Astrocyte of the hippocampus (primary cell): ENCODE data around the gene IFNLR1.

Experiments used
- DNase-seq: peaks from one replicate; pipeline ENCODE4 v3.0.0; 2011; ENCODE audit warnings: low read depth, low spot score

Gene IFNLR1

DNA sequence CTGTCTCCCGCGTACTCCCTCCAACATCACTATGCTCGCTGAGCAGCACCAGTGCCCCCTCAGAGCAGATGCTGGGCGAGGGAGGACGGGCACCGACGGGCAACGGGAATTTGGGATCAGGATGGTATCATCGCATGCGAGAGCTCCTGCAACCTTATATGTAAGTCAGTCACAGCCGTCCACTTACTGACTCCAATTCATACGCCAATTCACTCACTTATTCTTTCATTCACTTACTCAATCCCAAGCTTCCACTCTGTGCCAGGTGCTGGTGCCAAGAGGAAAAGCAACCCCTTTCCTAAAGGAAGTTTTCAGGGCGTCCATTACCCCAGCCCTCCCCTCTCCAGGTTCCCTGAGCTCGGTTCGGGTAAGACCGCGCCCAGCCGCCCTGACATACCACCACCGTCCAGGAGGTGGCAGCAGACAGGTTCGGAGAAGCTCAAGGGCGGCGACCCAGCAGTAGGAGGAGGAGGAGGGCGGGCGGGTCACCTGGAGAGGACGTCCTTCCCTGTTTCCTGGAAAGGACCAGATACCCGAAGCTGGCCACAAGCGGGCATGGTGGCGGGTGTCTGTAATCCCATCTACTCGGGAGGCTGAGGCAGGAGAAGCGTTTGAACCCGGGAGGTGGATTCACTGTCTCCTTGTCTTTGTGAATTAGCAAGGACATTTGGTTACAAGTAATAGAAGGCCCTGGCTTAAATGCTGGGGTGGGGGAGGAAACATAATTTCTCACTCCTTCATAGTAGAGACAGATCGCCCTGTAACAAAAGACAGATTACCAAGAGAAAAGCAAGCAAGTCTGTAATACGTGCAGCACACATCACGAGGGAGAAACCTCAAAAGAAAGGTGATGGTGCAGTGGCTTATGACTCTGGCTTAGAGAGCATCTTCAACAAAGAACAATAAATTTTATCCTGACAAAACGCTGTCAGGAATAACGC, 36.6 kb downstream of the IFNLR1 start:
- DNase-seq = peak; percentile 91

DNA sequence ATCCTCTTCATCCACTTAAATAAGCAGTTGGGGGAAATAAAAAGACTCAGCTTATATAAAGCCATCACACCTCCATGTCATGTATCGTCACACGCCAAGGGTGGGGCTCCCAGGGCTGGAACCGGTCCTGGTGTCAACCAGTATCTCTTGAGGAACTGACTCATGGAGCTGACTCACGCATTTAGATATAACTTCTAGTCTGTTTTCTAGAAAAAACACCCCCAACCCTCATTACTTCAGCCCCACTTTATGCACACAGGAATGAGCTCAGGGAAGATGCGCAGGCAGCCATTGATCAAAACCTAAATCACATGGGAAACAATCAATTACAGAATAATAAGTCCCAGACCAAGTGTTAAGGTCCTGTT, 37.2 kb downstream of the IFNLR1 start:
- peak; percentile 22 for DNase-seq

DNA sequence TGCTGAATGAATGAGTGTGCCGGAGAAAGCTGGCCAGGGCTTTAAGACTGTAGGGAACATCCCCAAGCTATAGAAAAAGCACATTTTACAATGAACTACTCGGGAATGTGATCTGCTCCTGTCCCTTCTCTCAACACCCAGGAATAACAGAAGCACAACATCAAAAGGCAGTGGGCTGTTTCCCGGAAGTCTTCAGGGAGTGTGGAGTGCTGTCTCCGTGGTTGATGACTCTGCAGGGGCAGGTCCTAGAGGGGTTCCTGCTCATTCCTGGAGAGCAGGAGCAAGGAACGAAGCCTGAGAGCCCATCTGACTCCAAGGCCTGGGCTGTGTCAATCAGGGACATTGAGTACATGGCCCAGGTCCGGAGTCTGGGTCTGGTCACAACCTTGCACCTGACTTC, 39.3 kb downstream of the IFNLR1 start:
- no peak for DNase-seq

DNA sequence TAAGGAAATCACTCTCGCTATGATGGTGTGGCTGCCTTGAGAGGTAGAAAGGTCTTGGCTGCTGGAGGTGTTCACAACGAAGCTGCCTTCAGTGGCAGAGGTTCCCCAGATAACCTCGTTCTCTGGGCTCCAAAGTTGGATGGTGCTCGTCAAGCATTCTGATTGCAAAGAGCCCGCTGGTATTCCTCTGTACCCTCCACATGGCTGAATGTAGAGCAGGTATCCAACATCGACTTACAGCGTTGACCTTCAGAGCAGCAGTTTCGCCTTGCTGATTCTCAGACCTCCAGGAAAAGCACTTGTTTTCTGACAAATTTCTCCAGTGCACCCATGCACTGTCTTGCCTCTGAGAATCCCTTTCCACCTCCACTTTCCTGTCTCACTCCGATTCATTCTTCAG, 39.9 kb downstream of the IFNLR1 start:
- no peak for DNase-seq

DNA sequence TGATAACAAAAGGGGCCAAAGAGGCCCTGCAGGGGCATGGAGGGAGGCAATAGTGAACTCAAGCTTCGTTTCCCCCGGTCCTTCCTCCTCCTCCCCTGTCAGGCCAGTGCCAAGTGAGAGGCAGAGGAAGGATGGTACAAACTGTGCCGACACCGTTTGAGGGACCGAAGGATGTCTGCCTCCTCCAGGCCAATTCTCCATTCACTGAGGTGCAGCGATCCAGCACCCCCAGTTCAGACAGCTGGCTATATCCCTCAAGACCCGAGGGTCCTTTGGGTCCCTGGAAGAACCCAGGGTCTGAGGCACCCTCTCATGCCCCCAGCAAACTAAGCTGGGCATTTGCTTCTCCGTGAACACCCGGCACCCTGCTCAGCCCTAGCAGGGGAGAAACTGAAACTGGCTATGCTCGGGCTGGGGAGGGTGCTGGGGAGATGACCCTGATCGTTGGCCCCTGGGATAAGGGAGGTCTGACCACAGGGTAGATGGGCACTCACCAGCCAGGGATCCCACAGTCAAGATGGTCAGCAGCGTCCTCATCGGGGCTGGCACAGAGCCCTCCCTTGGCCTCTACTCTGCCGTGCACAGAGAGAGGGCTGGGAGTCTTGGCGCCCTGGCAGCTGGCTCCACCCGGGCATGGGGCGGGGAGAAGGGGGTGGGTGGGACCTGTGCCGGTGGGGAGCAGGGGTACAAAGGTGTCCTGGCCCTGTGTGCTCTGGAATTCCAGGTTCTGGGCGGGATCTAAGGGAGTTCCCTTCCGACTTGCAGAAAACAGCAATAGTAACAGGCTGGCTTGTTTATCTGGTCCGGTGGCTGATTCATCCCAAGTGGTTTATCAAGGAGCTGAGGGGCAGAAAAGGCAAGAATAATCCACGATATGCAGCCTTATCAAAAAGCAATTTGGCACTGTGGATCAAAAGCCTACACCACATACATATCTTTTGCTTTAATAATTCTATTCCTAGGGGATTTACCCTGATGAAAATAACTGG, 44.2 kb downstream of the IFNLR1 start, which contains the start of gene IL22RA1:
Gene IL22RA1 (minus strand): TSS at position 595 of the 989 bp plus-strand sequence. CDS start 58 bp downstream, at position 537.
- no peak for DNase-seq

DNA sequence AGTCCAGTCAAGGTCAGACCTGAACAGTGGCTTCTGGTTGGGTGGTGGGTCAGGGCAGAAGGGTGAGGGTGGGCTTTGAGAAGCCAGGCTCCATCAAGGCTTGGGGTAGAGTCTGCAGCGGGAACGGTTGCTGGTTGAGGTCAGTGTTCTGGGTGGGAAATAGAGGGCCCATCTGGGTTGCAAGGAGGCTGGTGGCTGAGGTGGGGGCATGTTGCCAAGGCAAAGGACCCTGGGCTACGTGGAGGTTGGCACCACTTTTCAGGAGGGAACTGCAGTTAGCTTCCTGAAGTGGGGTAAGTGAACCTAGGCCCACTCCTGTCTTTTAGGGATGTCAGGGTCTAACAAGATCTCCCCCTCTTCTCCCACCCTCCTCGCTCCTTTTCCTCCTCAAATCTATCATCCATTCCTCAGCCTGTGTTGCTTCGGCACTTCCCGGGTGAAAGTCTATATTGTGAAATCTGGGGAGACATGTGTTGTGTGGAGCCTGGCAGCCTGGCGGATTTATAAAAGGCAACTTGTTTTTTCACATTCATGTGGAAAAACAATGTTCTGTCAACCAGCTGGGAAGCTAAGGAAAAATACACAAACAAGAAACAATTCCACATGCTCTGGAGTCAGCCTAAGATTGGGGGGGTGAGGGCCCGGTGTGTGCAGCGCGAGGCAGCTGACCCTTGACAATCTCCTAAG, 45.6 kb downstream of the IFNLR1 start:
- DNase-seq = no peak

DNA sequence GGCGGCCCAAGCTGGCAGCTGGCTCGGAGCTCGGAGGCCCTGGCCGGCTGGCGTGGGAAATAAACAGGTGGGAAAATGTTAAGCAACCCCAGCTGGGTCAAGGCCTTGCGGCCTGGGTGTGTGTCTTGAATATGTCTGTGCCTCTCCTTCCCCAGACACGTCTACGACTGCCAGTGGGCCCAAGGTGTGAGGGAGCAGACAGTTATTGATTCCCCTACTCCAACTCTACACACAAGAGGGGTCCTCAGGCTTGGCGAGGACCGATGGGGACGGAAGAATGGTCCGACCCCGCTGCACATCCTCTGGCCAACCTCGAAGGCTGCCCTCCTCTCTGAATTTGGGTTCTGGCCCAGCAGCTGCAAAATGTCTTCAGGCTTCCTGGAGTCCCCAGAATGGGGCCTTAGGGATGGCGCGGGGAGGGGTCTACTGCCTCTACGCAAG, 46.3 kb downstream of the IFNLR1 start:
- DNase-seq = no peak

DNA sequence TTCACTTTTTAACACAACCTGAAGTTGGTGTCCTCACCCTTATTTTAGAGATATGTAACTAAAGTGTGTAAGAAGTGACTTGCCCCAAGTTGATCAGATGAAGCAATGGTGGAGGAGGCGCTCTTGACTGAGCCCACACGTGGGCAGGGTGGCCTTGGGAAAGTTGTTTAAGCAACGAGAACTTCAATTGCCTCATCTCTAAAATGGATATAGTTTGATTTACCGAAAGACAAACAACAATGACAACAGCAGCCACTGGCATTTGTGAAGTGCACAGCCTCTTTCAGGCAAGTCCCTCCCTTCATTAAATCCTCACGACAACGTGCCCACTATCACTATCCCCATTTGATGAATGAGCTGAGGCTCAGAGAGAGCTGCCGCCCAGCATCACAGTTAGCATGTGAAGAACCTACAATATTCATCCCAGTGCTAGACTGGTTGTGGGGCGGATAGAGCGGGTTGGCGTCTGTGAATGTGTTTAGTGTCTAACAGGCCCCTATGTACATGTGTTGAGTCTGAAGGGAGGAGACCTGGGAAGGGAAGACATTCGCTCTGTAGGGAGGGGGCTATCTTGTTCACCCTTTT, 47.2 kb downstream of the IFNLR1 start:
- no peak for DNase-seq

DNA sequence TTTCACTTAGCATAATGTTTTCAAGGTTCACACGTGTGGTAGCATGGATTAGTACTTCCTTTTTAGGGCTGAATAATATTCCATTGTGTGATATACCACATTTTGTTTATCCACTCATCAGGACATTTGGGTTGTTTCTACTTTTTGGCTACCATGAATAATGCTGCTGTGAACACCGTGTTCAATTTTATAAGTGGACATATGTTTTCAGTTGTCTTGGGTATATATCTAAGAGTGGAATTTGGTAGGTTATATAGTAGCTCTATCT, 47.9 kb downstream of the IFNLR1 start:
- no peak for DNase-seq

DNA sequence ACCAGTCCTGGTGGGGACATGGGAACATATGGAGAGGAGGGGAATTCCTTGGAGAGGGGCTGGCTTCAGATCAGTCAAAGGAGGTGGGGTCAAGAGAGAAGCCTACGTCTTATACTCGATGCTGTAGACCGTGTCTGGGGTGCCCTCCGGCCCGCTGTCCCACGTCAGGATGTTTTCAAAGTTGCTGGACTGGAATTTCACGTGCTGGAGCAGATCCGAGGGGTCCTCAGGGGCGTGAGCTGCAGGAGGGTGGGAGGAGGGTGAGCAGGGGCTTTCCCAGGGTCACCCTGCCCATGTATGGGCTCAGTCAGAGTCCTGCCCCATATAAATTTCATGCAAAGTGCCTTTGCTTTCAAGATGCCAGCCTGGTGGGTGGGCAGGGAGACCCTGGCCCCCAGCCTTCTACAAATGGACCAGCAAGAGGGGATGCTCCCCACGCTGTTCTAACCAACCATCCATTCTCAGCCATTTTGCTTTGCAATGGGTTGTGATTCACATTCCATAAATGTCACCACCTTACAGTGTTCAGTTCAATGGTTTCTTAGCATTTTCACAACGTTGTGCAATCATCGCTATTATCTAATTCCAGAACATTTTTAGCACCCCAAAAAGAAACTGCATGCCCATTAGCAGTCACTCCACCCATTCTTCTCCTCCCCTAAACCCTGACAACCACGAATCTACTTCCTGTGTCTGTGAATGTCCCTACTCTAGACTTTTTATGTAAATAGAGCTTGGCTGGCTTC, 48.4 kb downstream of the IFNLR1 start:
- DNase-seq = no peak

DNA sequence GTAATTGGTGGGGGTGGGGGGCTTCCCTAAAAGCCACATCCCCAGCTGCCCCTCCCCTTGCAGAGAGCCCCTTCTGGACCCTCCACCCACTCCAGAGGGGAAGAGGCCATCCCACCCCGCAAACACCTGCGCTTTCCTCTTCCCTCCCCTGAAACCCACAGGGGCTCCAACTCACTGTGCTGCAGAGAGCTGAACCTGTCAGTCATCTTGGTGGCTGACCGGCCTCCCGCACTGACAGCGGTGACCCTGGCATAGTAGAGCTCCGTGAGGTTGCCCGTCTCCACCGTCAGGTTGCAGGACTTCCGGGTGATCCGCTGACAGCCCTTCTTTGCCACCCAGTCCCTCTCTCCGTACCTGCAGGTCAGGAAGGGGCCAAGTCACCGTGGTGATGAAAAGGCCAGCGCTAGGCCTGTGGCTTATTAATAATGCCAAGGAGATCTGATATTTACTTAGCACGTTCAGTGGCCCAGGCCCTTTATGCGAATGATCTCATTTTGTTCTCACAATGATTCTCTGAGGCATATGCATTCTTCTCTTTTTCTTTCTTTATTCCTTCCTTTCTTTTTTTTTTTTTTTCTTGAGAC, 50.0 kb downstream of the IFNLR1 start:
- no peak for DNase-seq

DNA sequence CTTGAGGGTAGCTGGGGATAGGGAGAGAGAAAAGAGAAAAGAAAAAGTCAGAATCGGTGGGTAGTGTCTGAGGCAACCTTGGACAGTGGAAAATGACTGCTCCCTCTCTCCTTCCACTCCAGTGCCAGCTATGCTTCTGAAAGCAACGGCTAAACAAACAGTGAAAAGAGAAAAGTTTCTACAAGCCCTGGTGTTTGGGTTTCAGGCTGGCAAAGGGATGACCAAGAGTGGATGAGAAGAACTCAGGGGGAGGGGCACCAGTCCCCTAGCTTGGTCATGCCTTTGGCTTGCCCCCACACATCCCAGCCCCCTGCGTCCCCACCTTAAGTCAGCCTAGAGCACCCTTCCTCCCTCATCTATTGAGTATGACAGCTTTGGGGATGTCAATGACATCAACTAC, 52.7 kb downstream of the IFNLR1 start:
- DNase-seq = no peak

DNA sequence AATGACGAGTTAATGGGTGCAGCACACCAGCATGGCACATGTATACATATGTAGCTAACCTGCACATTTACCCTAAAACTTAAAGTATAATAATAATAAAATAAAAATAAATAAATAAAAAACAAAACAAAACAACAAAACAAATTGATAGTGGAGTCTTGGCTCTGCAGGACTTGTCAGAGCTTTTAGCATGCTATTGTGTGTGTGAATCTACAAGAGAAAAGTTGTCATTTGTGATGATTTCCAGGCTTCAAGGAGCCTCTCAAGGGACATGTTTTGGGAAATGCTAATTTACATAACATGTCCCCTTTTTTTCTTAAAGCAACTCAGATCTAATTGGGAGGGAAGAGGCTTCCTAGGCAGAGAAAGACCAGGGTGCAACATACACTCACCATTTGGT, 53.3 kb downstream of the IFNLR1 start:
- DNase-seq = no peak

DNA sequence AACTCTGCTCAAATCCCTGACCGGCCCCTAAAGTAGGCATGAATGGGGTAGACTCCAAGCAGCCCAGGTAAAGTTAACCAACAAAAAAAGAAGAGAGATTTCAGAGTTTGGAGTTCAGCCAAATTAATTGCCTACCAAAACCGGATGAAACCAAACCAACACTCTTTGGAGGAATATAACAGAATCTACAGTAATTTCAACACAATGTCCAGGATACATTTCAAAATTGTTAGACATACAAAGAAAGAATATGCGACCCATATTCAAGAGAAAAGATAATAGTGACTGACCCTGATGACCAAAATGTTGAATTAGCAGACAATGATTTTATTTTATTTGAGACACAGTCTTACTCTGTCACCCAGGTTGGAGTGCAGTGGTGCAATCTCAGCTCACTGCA, 56.7 kb downstream of the IFNLR1 start:
- no peak for DNase-seq

DNA sequence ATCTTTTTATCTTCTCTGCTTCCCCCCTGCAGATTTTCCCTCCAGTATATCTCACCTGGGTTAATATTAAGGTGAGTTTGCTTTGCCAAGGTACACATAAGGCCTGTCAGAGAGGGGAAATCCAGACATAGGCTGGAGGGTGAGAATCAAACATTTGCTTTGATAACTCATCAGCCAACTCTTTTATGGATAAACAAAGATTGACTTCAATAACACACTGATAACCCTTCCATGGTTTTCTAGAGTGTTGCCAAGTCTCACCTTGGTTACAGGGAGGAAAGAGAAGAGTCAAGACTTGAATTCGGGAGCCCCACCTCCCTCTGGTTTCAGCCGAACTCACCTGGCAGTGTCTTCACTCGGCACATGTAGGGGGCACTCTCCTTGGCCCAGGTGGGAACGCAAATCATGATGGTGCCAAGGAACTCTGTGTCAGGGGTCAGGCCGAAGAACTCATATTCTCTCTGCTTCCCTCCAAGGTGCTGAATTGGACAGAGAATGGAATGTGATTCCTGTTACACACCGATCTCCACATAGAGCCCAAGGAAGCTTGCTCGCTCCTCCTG, 59.2 kb downstream of the IFNLR1 start:
- DNase-seq = no peak

DNA sequence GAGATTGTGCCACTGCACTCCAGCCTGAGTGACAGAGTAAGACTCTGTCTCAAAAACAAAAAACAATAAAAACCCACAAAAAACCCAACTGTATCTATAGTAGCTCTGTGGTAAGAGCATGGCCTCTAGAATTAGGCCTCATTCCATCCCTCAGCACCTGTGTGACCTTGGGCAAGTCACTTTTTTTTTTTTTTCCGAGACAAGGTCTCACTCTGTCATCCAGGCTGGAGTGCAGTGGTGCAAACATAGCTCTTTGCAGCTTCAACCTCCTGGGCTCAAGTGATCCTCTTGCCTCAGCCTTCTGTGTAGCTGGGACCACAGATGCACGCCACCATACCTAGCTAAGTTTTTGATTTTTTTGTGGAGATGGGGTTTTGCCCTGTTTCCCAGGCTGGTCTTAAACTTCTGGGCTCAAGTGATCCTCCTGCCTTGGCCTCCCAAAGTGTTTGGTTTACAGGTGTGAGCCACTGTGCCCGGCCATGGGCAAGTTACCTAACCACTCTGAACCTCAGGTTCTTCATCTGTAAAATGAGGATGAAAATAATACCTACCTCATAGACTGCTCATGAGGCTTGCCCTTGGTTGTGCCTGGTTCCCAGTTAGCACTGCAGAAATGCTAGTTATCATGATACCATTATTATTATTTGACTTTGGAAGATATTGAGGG, 59.8 kb downstream of the IFNLR1 start:
- no peak for DNase-seq

DNA sequence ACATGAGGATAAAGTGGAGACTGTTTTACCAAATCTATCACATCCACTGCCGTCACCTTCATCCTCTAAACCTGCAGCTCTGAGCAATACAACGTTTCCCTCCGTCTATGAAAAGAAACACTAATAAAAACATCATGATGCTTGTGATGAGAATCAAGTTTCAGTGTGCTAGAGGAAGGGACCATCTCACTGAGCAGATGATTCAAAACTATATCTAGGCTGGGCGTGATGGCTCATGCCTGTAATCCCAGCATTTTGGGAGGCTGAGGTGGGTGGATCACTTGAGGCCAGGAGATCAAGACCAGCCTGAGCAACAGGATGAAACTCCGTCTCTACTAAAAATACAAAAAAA, 60.4 kb downstream of the IFNLR1 start:
- DNase-seq = no peak

DNA sequence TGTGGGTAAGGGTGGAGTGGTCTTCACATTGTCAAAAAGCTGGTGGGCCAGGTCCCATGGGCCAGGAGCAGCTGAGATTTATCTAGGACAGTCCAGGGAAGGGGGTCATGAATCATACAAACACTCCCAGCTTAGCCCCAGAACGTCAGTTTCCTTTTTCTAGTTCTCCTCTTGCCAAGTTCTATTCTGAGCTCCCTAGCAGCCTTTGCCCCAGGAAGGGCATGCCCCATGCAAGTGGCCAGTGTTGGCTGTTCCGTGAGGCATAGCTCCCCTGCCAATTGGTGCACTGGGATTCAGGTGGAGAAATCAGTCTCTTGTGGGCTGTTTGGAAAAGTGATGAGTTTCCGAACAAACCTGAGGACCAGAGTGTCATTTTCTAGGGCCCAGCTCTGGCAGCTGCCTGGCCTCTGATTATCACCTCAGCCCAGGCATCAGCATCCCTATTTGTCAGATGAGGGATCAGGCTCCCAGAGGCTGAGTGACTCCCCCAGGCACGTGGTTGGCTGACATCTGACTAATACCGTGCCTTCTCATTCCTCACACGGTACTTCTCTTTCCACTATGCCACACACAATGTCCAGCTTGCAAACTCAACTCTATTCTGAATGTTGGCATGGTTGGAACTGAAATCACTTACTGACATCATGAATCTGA, 60.9 kb downstream of the IFNLR1 start:
- no peak for DNase-seq

DNA sequence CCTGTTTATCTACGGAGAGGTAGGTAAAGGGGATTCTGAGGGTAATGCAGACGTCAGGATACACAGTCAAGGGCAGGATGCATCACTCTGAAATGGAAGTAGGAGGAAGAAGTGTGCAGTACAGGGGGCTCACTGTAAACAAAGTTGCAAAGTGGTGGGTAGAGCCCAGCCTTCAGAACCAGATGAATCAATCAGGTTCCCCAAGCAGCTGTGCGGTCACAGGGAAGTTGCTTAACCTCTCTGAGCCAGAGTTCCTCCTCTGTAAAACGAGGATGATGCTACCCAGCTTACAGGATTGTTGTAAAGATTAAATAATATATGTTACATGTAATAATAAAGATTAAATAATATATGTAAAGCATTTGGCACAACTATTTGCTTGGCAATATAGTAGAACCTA, 61.6 kb downstream of the IFNLR1 start:
- no peak for DNase-seq
